GM18498 (cell line): Measurements from ENCODE around the gene BMERB1.
"Not testable (repeated sequence)": the region's sequence is repeated elsewhere in the genome, so short reads cannot be mapped to it uniquely, and the experiment has no call there.

Experiments used
- ATAC-seq: cut with Tn5 transposase; IDR thresholded peaks from one replicate; pipeline ENCODE4 v1.9.1; 2021; ENCODE audit warnings: mild to moderate bottlenecking, moderate library complexity; ENCODE audit not compliant: unreplicated experiment

Gene BMERB1

DNA sequence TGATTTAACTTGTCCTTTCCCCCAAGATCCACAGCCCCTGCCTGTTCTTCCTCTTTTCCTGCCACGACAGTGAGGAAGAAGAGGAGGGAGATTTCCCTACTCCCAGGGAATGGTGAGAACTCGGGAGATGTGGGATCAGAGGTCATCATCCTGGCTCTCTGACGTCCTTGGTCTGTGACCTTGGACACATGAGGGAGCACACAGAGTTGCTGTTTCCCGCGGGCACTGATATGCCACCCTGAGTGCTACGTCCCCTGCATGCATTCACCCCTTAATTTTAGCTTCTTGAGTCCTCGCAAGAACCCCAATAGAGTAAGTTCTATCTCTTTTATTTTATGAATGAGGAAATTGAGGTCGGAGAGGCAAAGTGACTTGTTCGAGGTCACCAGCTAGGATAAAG, 85.4 kb downstream of the BMERB1 start:
- ATAC-seq, result no peak

DNA sequence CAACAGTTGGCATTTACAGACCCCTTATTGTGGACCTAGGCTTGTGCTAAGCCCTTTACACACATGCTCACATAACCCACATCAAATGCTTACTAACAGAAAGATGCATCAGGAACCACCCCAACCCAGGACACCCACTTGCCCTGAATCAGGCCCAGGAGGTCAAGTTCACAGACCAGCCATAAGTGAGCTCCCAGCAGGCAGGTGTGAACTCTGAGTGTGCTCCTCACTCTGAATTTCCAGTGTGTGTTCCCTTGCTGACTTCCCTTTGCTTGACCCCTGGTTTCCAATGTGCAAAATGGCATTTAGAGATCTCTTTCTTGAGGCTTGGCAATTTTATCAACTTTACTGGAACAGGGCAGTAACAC, 87.0 kb downstream of the BMERB1 start:
- ATAC-seq, result no peak

DNA sequence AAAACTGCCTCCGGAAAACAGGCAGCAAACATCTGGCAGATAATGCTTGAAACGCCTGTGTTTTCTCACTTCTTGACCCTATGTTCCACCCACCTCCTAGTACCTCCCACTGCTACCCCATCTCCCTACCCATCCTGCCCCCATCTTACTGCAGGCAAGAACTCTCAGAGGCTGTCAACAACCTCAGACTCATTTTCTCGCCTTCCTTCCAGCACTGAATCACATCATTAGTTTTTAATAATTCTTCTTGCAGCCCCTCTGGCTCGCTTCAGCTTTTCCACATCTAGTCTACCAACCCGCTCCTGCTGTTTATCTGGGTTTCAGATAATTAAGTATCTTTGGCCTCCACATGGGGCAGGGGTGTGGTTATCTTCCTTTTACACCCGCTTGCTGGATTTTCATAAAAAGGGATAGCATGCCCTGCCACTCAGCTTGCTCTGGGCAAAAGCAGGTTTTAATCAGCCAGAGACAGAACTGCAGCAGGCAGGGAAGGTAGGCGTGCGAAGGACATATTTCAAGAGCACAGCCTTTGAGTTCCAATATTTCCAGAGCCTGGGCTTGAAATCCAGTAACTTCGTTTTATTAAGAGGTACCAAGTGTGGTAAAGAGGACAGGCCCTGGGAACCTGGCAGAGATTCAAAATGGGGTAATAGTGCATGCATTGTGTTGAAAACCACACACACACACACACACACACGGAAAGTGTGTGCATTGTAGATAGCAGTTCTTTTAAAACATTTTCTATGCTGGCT, 87.5 kb downstream of the BMERB1 start:
- no peak for ATAC-seq

DNA sequence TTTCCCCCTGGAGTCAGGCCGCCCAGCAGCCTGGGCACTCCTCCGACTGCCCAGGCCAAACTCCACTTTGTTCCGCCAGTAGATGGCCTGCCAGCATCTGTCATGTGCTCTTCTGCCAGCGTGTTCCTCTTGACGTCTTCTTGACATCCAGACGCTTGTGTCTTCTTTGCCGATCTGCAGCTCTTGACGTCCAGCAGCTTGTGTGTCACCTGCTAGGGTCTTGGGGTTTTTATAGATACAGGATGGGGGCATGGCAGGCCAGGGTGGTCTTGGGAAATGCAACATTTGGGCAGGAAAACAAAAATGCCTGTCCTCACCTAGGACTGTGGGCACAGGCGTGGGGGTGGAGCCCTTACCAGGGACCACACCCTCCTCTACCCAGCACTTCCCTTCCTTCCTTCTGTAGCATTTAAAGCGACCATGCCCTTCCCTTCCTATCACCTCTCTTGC, 88.7 kb downstream of the BMERB1 start:
- ATAC-seq, result no peak

DNA sequence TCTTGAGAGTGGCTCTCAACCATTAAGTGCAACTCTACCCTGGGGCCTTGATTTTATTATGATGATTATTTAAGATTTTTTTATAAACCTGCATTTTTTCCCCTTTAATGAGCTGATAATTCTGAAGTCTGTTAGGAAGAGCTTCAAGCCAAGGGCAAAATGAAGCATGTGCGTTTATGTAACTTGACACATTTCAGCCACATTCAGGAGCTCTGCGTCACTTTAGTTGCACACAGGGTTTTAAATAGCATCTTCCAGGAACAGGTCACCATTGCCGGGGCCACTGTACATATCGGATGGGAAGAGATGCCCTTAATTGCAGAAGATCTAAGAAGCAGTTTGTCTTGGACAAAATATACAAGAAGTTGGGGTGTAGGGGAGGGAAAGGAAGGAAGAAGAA, 89.6 kb downstream of the BMERB1 start:
- no peak for ATAC-seq

DNA sequence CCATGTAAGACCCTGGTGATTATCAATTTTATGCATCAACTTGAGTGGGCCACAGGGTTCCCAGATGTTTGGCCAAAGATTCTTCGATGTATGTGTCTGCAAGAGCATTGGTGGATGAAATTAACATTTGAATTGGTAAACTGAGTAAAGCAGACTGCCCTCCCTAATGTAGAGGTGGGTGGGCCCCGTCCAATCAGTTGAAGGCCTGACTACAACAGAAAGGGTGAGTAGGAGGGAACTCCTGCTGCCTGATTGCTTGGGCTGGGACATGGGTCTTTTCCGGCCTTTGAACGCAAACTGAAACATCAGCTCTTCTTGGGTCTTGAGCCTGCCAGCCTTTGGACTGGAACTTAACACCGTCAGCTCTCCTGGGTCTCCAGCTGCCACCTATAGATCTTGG, 90.6 kb downstream of the BMERB1 start:
- ATAC-seq, result no peak

DNA sequence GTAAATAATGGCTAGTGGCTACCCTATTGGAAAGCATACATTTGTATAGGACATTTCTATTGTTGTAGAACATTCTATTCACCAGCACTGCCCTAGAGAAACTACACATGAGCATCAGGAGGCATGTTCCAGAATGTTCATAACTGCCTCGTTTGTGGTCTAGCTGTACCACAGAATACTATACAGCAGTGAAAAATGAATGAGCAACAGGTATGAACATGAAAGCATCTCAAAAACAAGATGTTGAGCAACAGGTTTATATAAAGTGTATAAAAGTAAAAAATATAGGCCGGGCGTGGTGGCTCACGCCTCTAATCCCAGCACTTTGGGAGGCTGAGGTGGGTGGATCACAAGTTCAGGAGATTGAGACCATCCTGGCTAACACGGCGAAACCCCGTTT, 91.7 kb downstream of the BMERB1 start:
- ATAC-seq, result no peak

DNA sequence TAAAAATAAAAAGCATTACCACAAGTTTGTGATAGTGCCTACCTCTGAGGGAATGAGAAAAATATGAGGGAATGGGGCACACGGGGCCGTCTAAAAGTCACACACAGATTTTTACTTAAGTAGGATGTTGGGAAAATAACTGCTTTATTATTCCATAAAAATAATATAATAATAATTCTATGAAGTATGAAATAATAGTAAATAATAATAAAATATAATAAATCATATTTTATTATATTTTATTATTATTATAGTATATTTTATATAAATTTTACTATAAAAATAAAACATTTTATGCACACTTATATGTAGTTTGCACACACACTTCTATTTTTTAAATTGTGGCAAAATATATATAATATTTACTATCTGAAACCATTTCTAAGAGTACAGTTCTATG, 92.3 kb downstream of the BMERB1 start:
- no peak for ATAC-seq

DNA sequence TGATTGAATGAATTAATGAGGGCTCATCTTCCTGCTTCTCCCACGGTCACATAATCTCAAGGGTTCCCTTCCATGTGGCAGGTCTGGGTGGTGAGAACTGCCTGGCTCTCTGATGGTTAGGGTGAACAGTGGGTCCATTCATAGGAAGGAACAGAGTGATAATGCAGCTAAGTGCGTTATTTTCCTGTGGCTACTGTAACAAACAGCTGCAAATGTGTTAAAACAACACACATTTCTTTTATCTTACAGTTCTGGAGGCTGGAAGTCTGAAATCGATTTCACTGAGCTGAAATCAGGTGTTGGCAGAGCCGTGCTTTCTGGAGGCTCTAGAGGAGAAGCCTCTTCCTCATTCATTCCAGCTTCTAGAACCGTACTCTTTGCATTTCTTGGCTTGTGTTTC, 95.3 kb downstream of the BMERB1 start:
- ATAC-seq, result no peak

DNA sequence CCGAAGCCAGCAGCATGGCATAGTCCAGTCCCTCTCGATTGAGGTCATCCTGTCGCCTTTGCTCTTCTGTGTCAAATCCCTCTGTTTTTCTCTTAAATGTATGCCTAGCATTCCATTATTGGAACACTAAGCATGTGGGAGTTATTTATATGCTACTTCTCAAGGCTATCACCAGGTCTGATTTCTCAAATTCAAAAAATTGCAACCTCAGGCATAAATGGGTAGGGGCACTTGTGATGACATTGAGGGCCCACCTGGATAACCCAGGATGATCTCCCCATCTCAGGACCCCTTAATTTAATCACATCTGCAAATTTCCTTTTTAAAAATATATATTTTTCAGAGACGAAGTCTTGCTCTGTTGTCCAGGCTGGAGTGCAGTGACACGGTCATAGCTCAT, 95.7 kb downstream of the BMERB1 start:
- no peak for ATAC-seq

DNA sequence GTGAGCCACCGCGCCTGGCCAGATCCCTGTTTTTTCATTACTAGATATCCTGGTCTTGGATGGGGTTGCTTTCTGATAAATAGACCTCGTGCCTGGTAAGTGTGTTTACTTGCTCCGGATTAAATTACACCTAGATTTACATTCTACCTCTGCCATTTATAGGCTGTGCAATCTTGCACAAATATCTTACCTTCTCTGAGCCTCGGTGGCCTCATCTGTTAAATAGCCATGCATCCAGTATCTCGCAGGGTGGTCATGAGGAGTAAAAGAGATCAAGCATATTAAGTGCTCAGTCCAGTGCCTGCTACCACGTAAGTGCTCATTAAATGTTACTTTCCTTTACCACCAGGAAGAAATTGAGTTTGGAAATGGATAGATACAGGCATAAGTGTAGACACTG, 98.4 kb downstream of the BMERB1 start:
- no peak for ATAC-seq

DNA sequence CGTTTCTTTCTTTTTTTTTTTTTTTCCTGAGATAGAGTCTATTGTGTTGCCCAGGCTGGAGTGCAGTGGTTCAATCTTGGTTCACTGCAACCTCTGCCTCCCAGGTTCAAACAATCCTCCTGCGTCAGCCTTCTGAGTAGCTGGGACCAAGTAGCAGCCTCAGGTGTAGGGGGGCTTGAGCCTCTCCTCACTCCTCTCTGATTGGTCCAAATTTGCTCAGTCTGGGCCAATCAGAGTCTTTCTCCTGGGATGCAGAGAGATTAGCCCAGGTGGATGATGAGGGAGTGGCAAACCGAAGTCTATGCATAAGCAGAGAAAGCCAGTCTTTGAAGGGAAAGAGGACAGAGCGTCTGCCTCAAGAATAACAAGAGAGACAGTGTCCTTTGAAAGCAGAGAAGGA, 99.0 kb downstream of the BMERB1 start:
- no peak for ATAC-seq

DNA sequence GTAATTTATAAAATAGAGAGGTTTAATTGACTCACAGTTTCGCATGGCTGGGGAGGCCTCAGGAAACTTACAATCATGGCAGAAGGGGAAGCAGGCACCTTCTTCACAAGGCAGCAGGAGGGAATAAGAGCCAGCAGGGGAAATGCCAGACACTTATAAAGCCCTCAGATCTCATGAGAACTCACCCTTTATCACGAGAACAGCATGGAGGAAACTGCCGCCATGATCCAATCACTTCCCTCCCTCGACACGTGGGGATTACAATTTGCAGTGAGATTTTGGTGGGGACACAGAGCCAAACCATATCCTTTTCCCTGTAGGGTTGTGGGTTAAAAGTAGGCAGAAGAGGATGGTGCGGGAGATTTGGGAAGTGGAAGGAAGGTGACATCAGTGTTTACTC, 101.4 kb downstream of the BMERB1 start:
- no peak for ATAC-seq

DNA sequence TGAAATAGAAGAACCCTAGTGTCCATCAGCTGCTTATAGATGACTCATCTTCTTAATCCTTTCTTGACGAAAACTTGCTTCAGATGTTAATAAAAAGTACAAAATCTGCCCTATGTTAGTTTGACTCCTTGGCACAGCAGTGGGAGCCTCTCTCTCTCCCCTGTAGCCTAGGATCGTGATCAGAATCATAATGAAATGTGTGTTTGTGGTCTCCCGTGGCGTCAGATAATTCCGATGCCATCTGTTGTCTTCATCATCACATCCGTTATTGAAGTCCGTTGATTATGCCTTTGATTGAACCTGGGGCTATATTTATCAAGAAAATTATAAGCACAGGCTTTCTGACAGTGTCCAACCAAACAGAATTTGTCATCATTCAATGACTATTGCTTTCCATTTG, 102.5 kb downstream of the BMERB1 start:
- ATAC-seq, result no peak

DNA sequence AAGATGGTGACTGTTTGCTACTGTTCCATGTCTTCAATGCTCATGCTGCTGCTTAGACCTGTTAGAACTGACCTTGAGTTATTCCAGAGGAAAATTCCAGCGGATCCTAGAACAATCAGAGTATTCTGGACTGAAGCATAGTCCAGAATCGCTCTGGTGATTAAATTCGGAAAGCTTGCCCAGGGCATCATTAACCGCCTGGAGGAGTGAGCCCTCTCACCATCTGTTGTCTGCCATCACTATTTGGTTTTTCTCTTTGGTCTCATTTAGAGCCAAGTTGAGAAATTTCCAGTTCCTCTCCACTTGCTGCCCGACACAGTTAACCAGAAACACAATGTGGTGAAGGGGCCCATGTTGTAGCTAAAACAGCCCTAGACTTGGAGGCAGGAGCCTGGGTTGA, 104.1 kb downstream of the BMERB1 start:
- ATAC-seq, result no peak

DNA sequence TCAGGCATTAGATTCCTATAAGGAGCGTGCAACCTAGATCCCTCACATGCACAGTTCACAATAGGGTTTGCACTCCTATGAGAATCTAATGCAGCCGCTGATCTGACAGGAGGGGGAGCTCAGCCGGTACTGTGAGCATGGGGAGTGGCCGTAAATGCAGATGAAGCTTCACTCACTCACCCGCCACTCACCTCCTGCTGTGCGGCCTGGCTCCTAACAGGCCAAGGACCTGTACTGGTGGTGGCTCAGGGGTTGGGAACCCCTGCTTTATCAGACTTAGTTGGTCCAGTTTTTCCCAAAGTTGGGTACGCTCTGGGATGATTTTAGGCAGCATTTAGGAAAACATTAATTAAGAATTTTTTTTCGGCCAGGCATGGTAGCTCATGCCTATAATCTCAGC, 104.8 kb downstream of the BMERB1 start:
- ATAC-seq, result no peak

DNA sequence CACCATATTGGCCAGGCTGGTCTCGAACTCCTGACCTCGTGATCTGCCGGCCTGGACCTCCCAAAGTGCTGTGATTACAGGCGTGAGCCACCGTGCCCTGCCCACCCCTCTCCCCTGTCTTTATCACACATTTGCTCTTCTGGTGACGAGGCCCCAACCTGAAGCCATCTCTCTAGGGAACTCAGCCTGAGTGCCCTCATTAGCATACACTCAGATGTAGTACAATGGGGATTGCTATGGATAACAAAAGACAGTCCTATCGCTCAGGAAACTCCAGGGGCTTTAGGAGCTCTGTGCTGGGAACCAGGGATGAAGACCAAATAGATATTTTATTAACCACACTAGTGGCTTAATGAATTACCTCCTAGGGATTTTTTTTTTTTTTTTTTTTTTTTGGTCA, 107.9 kb downstream of the BMERB1 start:
- ATAC-seq, result no peak

DNA sequence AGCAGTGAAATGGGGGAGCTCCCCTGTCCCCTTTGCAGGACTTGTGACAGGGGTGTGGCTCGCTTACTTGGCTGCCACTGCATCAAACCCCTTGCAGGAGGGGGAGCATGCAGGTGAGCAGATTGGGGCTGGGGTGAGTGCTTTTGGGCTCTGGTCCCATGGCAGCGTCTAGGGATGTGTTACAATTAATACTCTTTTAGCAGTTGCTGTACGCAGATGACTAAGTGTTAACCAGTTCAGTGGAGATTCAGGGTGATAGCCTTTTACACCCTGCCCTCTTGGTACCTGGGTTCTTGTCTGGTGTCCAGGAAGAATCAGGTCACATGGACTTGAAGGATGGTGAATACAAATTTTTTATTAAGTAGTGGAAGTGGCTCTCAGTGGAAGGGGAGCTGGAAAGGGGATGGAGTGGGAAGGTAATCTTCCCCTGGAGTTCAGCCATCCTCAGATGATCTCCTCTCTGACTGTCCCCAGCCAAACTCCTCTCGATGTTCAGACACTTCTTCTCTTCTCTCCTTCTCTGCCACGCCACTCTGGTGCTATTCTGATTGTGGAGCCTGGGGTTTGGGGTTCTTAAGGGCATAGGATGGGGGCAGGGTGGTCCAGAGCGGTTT, 108.5 kb downstream of the BMERB1 start:
- no peak for ATAC-seq

DNA sequence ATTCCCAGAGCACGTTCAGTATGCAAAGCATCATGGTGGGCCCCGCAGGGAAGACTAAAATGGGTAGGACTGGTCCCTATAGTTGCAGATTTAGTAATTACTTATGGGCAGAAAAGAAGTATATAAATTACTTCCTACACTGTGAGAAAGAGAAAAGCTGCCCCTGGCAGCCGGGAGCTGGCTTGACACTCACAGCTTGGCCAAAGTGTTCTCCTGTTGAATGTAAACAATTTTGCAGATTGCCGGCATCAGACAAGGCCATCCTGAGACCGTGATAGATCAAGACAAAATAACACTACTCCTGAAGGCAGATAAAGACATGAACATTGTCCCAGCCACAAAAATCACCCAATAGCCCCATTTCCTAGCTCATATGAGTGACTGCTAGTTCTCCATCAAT, 110.0 kb downstream of the BMERB1 start:
- no peak for ATAC-seq

DNA sequence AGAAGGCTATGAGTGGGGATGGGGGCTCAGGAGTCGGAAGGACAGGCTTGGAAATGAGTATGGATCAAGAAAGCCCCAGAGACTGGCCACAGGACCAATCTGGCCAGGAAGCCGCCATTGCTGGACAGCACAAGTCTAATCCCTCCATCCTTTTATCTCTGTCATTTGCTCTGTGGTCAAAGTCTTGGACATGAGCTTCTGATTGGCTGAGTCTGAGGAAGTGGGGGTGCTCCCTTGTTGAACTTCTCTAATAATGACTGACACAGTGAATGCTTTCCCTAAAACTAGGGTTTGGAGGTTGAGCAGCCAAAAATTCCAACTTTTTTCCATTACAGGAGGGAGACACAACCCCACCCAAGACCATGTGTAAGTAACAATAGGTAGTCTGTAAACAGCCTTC, 111.2 kb downstream of the BMERB1 start:
- no peak for ATAC-seq

DNA sequence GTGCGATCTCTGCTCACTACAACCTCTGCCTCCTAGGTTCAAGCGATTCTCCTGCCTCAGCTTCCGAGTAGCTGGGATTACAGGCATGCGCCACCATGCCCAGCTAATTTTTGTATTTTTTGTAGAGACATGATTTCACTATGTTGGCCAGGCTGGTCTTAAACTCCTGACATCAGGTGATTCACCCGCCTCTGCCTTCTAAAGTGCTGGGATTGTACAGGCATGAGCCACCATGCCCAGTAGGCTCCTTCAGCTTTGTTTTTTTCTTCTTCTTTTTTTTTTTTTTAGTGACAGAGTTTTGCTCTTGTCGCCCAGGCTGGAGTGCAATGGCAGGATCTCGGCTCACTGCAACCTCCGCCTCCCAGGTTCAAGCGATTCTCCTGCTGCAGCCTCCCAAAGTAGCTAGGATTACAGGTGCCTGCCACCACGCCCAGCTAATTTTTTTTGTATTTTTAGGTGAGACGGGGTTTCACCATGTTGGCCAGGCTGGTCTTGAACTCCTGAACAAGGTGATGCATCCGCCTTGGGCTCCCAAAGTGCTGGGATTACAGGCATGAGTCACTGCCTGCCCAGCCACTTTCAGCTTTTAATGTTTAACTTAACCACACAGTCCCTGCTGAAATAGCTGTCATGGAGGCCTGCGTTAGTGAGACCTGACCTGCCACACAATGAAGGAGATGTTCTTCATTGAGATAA, 112.8 kb downstream of the BMERB1 start:
- ATAC-seq, result not testable (repeated sequence)

DNA sequence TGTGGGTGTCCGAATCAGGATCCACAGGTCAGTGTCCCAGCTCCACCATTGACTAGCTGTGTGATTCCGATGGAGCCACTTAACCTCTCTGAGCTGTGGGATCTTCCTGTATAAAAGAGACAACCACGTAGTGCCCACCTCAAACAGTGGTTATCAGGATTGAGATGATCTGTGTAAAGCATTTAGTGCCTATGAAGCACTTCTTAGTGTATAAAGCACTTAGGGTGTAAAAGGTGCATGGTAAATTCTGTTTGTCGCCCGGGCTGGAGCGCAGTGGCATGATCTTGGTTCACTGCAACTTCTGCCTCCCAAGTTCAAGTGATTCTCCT, 113.3 kb downstream of the BMERB1 start:
- ATAC-seq, result no peak
